AG09309 (cell line): Measurements from ENCODE around the gene FHOD1.

Source experiments
- DNase-seq: peaks from one replicate; pipeline ENCODE4 v3.0.0-alpha.2; 2010; ENCODE audit warnings: low read depth
- H3K4me3 ChIP-seq: 2 replicates; pipeline ENCODE4 v1.5.1; 2011; ENCODE audit warnings: mild to moderate bottlenecking, low read depth, low read length, moderate library complexity; ENCODE audit not compliant: control insufficient read depth
- TF ChIP-seq, protein P1 (sequence below): IDR thresholded peaks from 2 replicates; pipeline ENCODE4 v1.5.1; 2011; ENCODE audit warnings: mild to moderate bottlenecking, low read depth, low read length, inconsistent platforms; ENCODE audit not compliant: insufficient read depth, control insufficient read depth; ENCODE audit errors: missing control alignments

The FHOD1 gene

DNA sequence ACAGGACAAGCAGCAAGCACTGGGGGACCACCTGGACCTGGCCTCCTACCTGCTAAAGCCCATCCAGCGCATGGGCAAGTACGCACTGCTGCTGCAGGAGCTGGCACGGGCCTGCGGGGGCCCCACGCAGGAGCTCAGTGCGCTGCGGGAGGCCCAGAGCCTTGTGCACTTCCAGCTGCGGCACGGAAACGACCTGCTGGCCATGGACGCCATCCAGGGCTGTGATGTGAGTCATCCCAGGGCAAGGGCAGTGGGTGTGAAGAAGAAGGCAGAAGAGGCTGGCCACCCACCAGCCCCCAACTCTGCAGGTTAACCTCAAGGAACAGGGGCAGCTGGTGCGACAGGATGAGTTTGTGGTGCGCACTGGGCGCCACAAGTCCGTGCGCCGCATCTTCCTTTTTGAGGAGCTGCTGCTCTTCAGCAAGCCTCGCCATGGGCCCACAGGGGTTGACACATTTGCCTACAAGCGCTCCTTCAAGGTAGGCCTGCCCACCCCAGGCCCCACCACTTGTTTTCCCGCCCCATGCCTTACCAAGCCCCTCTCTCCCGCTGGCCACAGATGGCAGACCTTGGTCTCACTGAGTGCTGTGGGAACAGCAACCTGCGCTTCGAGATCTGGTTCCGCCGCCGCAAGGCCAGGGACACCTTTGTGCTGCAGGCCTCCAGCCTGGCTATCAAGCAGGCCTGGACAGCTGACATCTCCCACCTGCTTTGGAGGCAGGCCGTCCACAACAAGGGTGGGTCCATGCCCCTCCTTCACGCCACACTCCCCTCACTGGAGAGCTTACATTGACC lies 39.4 kb upstream of the FHOD1 start:
- DNase-seq, result no peak
- no peak overlapping the region for H3K4me3 ChIP-seq
- TF ChIP-seq, protein P1, sequence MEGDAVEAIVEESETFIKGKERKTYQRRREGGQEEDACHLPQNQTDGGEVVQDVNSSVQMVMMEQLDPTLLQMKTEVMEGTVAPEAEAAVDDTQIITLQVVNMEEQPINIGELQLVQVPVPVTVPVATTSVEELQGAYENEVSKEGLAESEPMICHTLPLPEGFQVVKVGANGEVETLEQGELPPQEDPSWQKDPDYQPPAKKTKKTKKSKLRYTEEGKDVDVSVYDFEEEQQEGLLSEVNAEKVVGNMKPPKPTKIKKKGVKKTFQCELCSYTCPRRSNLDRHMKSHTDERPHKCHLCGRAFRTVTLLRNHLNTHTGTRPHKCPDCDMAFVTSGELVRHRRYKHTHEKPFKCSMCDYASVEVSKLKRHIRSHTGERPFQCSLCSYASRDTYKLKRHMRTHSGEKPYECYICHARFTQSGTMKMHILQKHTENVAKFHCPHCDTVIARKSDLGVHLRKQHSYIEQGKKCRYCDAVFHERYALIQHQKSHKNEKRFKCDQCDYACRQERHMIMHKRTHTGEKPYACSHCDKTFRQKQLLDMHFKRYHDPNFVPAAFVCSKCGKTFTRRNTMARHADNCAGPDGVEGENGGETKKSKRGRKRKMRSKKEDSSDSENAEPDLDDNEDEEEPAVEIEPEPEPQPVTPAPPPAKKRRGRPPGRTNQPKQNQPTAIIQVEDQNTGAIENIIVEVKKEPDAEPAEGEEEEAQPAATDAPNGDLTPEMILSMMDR, result no peak

DNA sequence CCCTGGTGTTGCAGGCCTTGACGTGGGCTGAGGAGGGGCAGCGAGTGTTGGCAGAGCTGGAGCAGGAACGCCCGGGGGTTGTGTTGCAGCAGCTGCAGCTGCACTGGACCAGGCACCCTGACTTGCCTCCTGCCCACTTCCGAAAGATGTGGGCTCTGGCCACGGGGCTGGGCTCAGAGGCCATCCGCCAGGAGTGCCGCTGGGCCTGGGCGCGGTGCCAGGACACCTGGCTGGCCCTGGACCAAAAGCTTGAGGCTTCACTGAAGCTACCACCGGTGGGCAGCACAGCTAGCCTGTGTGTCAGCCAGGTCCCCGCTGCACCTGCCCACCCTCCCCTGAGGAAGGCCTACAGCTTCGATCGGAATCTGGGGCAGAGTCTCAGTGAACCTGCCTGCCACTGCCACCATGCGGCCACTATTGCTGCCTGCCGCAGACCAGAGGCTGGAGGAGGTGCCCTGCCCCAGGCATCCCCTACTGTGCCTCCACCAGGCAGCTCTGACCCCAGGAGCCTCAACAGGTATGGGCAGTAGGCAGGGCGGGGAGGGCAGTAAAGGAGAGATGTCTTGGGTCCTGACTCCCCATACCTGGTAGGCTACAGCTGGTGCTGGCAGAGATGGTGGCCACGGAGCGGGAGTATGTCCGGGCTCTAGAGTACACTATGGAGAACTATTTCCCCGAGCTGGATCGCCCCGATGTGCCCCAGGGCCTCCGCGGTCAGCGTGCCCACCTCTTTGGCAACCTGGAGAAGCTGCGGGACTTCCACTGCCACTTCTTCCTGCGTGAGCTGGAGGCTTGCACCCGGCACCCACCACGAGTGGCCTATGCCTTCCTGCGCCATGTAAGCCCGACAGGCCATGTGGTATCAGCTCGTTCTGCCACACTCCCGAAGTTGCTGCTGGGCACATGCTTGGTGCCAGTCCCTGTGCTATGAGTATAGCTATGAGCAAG lies 37.7 kb upstream of the FHOD1 start:
- no peak for DNase-seq
- H3K4me3 ChIP-seq, result no peak overlapping the region

GRCh38 chr16:67283826-67284555 lies 36.7 kb upstream of the FHOD1 start:
- TF ChIP-seq, protein P1, result no peak
- no peak overlapping the region for H3K4me3 ChIP-seq
- no peak for DNase-seq

More for the DNA sequence above, 37.7 kb upstream of the FHOD1 start:
- TF ChIP-seq, protein P1, result peak; percentile 42

DNA sequence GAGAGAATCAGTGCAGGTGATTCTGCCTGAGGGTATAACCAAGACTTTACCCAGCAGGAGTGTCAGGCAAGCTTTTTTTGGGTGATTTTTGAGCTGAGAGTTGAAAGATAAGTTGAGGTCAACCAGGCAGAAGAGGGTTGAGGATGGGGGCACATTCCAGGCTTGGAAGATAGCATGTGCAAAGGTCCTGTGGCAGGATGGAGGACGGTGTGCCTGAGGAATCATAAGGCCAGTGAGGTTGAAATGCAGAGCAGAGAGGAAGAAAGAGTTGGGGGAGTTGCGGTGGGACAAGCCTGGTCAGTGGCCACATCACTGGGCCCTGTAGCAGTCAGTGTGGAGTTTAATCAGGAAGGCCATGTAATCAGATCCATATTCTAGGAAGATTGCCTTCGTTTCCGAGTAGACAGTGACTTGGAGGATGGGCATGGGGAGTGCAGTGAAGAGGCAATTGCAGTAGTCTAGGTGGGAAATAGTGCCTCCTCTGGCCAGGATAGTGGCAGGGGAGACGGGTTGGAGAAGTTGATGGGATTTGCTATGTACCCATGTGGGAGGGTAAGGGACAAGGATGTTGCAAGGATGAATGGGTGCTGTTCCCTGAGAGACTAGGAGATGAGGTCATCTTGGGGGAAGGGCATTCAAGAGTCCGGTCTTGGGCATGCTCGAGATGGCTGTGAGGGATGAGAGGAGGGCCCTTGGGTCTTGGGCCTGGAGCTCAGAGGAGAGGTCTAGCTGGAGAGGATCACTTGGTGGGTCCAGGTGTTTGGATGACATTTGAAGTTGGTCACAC lies 36.0 kb upstream of the FHOD1 start:
- H3K4me3 ChIP-seq, result no peak overlapping the region
- TF ChIP-seq, protein P1, result no peak
- DNase-seq, result no peak

DNA sequence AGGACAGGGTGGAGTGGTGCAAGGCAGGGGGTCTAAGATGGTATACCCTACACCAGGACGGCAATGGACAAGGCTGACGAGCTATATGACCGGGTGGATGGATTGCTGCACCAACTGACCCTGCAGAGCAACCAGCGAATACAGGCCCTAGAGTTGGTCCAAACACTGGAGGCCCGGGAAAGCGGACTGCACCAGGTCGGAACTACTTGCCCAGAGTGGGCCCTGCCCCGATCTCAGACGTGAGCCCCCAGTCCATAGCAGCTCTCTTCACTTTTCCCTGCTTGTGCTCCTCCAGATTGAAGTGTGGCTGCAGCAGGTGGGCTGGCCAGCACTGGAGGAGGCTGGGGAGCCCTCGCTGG lies 35.1 kb upstream of the FHOD1 start:
- no peak overlapping the region for H3K4me3 ChIP-seq
- DNase-seq, result no peak
- TF ChIP-seq, protein P1, result no peak
